PFSK-1 (cell line): ENCODE data around the gene RIPK1.

Experiments
- FOXP2 ChIP-seq: optimal IDR thresholded peaks from 2 replicates; pipeline ENCODE3; 2011; ENCODE audit warnings: borderline replicate concordance, control low read depth, inconsistent platforms; ENCODE audit not compliant: insufficient read depth; ENCODE audit errors: extremely low read length, extremely low read depth
- POLR2AphosphoS5 ChIP-seq: IDR thresholded peaks from 2 replicates; pipeline ENCODE4 v1.6.1; 2012; ENCODE audit warnings: low read depth, mild to moderate bottlenecking, control low read depth, low read length, moderate library complexity
- REST ChIP-seq, 2 experiments: IDR thresholded peaks; 2 replicates each; pipeline versions ENCODE4 v1.6.1 to v1.8.0; 2011 to 2012; ENCODE audit warnings: low read depth in 2 of 2, low read length in 2 of 2, control low read depth in 1 of 2, inconsistent platforms in 1 of 2, mild to moderate bottlenecking in 1 of 2, moderate library complexity in 1 of 2; ENCODE audit not compliant: insufficient read depth in 1 of 2
- SIN3A ChIP-seq: IDR thresholded peaks from 2 replicates; pipeline ENCODE4 v1.6.1; 2012; ENCODE audit warnings: mild to moderate bottlenecking, low read length, moderate library complexity, borderline replicate concordance; ENCODE audit not compliant: insufficient read depth
- TAF1 ChIP-seq: IDR thresholded peaks from 2 replicates; pipeline ENCODE4 v1.6.1; 2012; ENCODE audit warnings: low read length, control low read depth, borderline replicate concordance; ENCODE audit not compliant: insufficient read depth

The RIPK1 gene

GRCh38 chr6:3124667-3125066, 56.4 kb downstream of the RIPK1 start:
- TF ChIP-seq REST (IDR thresholded peaks at IDR 0.05; ENCODE audit: insufficient read depth in 1 of 2, low read depth in 2 of 2, low read length in 2 of 2) (no peak), TAF1 (no peak), FOXP2 (no peak), SIN3A (no peak), POLR2AphosphoS5 (no peak)

- TF ChIP-seq TAF1, result no peak
- TF ChIP-seq SIN3A, result no peak
- TF ChIP-seq FOXP2, result no peak
- no peak for TF ChIP-seq REST (IDR thresholded peaks at IDR 0.05; ENCODE audit: insufficient read depth in 1 of 2, low read depth in 2 of 2, low read length in 2 of 2)
- no peak for TF ChIP-seq POLR2AphosphoS5
These were observed 57.5 kb downstream of the RIPK1 start for GRCh38 chr6:3125815-3126214.

DNA sequence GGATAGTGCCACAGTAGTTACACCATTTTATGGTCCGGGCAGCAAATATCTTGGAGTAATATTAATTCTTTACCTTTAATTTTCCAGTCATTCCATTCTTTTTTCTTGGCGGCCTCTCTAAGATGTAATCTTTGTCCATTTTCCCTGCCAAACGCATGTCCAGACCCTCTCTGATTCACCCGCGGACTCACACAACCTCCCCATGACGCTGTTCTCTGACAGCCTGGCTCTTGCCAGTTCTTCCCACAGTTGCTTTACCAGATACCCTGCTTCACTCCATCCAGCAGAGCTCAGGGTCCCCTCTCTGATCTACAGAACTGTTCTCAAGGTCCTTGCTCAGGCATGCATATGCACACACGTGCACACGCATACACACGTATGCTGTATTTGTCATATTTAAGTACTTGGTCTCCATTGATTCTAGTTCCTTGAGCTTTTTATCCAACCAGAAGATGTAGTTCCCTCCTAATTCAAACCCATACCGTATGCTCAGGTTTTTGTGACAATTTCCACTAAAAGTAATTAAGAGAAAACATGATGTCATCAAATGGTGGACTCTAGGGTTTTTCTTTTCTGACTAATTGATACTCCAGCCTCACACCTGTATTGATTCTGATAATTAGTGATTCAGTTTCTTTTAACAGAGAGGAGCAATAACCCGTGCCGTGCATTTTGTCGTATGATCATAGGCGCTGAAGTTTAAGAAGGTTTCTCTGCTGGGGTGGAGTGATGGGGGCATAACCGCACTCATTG, 60.2 kb downstream of the RIPK1 start:
- no peak for TF ChIP-seq FOXP2
- no peak for TF ChIP-seq TAF1
- TF ChIP-seq SIN3A, result no peak
- TF ChIP-seq POLR2AphosphoS5, result no peak
- TF ChIP-seq REST (IDR thresholded peaks at IDR 0.05; ENCODE audit: insufficient read depth in 1 of 2, low read depth in 2 of 2, low read length in 2 of 2), result no peak

DNA sequence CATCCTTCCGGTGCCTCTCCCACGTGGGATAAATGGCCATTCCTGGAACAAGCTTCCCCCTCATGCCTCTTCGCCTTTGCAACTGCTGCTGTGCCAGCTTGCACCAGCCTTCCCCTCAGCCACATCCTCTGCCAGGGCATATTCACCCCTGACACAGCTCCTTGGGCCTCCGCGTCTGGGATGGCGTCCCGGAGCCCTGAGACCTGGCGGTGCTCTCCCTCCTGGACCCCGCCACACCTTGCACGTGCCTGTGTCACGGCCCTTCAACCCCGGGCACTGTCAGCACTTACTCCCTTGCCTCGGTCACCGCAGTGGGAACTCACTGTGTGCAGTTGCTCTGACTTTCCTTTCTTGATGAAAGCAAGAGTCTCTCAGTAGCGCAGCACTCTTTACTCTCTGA, 63.4 kb downstream of the RIPK1 start:
- TF ChIP-seq SIN3A (no peak), POLR2AphosphoS5 (no peak), REST (IDR thresholded peaks at IDR 0.05; ENCODE audit: insufficient read depth in 1 of 2, low read depth in 2 of 2, low read length in 2 of 2) (no peak), TAF1 (no peak), FOXP2 (no peak)

DNA sequence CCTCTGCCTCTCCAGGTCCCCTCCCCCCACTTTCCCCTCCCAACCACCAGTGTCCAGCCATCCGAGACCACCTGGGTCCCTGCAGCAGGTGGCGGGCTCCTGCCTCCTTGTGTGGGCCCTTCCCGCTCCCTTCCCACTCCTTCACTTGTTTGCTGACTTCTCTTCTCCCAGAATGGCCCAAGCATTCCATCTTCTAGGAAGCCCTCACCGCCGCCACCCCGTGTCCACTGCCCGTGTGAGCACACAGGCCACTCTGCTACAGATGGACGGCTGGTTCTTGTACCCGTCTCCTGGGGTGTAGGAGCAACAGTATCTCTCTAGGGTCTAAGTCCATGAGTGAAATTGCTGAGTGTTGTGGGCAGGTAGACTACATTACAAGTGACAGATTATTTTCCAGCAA, 65.2 kb downstream of the RIPK1 start:
- TF ChIP-seq POLR2AphosphoS5, result no peak
